HL-60/S4 (cell line): ENCODE data around the gene PDE4D.

Experiments
- in situ Hi-C: fragments of 300-500 bp; cut with MboI; formaldehyde crosslinking; loops from 2 replicates; pipeline ENCODE4 v1.14.3; 2022; ENCODE audit warnings: low sequenced_read_pairs

Gene PDE4D

DNA sequence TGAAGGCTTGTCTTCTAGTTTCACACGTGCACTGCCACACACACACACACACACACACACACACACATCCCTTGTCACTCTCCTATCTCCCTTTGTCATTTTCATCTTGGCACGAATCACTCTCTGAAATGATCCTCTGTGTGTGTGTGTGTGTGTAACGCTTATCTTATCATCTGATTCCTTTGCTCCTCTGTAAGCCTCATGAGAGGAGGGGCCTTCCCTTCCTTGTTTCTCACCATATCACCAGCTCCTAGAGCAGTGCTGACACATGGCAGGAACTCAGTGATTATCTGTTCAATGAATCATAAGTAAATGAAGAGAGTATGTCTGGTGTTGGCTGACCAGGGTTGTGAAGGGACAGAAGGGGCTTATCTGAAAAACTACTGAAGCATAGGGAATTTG lies 53.3 kb downstream of the PDE4D start:
- in situ Hi-C loops, result no loop called here

DNA sequence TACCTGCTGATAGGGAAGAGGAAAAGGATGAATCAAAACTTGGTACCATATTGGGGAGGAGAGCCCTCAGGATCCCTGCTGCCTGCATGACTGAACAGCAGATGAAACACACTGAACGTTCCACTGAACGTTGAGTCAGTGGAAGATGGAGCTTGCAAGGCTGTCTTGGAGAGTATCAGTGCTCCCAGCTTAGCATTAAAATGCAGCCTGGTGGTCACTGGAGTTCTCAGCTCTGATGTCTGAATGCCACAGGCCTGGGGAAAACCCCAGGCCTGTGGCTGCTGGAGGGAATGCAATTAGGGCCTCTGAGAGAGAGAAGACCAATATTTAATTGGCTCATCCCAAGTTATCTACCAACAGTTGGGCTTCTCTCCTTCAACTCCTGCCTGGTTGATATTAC lies 54.5 kb downstream of the PDE4D start:
- in situ Hi-C loops, result no loop called here

DNA sequence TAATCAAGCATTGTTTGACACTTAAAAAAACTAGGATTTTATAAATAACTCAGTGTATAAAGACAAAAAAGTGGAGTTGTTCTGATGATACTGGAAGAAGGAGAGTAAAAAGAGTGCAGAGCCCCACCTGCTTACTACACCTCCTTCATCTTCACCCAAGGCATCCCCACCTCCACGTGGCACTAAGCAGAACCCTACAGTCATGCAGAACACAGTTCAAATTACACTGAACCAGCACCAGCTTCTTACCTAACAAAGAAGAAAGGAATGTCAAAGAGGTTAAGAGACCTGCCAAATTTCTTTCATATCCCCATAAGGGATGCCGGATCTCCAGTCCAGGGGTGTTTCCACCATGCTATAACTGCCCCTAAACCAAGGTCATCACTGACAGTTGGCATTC lies 55.5 kb downstream of the PDE4D start:
- in situ Hi-C loops, result no loop called here

DNA sequence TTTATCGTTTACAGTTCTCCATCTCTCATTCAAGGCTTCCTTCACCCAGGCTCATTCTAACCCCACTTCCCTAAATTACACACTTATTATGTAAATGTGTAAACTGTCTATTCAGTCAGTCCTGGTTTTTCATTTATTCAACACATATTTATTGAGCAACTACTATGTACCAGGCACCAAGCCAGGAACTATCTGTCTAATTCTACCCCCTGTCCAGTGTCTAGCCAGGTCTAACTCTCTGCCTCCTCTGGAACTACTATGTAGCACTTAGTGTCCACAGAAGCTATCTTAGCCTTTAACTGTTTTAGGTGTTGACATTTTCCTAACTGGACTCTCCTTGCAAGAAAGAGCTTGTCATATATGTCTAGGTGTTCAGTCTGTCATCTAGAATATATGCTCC lies 56.5 kb downstream of the PDE4D start:
- in situ Hi-C loops, result no loop called here

DNA sequence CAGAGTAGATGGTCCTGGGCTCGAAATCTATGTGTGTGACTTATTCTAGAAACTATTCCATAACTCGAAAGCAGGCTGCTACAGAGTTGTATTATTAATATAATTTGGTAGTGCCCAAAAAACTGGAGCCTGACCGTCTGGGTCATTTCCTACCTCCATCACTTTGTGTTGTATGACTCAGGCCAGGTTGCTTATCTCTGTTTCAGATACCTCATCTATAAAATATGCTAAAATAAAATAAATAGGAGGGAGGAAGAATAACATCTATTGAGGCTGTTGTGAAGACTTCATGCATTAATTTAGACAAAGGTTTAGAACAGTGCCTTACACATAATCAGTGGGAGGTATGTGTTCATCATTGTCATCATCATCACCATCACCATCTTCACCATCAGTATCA lies 57.7 kb downstream of the PDE4D start:
- in situ Hi-C loops, result no loop called here

DNA sequence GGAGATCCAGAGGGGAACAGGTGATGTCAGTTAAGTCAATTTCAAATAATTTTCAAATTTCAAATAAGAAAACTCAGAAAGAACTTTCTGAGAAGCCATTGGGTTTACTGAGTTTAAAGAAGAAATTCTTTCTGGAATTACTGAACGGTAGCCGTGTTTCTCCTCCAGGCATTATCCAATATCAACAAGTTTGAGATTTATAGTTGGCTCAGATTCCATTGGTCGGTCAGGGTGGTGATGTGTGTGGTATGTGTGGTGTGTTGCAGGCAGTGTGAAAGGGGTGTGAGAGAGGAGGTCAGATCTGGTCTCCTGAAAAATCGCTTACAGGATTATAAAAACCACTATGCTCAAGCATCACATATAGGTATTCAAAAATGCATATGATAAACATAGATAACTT lies 60.1 kb downstream of the PDE4D start:
- in situ Hi-C loops, result no loop called here

DNA sequence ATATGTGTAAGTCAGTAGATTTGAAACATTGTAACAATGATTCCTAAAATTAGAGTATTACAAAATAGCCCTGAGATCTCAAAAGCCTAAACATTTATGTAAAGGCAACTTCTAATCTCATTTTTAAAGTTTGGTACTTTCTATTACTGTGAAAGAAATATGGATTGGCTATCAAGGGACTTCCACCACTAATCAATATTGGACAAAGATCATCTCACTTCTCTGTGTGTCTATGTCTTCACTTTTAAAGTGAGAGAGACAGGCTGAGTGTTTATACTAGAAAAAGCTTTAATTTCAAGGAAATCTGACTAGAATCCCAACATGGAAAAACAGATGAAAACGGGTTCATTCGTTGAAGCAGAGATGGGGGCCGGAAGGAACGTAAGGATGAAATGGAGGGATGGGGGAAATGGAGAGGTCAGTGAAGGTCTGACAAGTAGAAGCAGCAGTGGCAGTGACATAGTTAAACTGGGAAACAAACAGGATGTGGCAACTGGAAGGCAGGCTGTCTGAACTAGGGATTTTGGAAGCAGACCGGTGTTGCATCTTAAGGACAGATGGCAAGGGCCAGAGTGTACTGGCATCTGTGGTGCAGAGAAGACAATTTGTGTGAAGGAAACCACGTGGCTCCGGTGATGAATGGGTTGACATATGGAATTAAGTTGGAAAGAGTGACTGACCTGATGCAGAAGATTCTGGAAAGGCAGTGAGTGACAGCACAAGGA lies 60.8 kb downstream of the PDE4D start:
- in situ Hi-C loops, result no loop called here

DNA sequence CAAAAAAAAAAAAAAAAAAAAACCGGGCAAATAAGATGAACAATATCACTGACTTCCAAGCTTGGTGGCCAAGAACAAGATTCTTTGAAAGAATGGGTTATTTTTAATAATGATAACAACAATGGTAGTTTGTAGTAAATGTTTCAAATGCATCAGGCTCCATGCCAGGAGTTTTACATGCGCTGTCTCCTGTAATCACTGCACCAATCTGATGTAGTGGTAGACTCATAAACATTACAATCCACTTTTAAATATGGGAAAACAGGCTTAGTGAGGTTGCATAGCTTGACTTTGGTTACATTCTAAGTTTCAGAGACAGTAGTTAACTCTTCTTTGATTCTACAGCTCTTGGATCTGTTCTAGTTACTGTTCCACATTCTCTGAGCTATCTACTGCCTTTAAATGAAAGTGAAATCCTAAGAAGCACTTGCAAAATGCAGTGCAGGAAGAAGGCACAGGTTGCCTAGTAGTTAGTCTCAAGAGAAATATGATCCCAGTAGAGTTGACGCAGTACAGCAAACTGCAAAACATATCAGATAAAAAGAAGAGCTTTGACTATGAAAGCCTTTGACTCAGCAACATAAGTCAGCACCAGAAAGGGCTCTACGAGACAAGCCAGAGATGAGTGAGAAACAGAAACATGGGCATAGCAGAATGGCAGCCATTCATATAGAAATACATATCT lies 62.1 kb downstream of the PDE4D start:
- in situ Hi-C loops, result no loop called here

DNA sequence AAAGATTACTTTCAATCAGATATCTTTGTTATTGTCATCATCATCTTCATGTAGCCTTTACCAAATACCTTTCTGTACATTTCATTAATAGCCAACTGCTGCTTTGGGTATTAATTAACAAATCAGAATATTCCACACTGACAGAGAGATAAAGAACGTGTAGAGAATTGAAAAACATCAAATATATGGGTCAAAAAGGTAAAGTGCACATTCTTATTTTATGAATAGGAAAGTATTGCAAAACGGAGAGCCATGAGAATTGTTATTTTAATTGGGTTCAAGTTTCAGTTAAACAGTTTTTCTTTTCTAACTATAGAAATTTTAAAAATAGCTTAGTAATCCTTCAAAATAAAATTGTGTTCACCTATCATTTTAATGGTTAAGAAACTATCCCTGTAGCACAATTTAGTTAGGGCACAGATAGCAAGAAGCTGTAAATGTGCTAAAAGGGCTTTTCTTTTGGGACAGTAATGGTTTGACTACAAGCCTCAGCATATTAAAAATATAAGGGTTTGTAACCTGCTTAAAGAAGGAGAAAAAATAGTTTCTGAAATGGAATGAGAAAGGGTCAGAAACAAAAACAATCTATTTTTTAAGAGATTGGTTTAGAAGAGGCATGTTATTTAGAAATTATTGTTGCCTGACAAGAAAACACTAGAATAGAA lies 62.9 kb downstream of the PDE4D start:
- in situ Hi-C loops, result no loop called here

DNA sequence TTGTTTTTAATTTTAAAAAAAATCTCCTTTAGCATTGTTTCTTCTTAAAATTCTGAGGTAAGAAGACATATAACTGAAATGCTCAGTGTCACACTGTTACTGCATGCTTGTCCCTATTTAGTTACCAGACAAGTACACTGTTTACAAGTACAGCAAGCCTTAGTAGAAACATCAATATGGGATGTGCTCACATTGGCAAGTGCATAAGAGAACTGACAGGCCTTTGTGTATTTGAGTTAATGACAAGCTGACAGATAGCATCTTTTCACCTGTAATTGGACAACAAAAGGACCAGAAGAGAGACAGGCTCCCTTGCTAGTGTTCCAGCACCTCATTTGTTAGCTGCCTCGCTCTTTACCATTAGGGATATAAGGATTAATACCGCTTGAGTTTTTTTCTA lies 63.6 kb downstream of the PDE4D start:
- in situ Hi-C loops, result no loop called here

DNA sequence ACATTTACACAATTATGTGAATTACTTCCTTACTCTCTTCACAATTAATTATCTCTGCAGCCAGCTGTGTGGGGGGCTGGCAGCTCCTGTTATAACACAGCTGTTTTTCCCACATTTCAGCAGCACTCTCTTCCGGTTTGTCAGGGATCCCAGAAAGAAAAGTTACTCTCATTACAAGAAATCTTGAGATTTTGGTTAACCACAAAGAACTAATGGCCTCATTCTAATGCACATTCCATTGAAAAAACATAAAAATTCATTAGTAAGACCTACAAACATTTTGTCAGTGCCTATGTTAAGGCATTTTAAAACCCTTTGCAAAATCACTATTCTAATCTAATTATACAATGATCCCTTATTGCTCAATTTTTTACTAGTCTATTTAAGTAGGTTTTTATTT lies 64.1 kb downstream of the PDE4D start:
- in situ Hi-C loops, result no loop called here

DNA sequence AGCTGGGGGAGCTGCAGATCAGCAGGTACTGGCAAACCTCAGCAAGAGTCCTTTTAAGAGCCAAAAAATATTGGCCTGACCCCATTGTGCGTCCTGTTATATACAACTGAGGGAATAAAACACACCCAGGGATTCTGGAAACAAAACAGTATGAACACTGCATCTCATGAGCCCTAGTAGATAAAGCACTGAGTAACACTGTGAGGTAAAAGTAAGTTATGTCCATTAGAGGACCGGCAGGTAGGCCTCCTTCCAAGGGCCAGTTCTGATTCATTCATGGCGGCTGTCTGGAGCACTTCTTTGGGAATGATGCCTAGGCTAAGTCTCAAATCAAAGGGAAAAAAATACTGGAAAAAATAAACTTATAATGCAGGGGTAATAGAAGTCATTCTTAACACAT lies 64.9 kb downstream of the PDE4D start:
- in situ Hi-C loops, result no loop called here

DNA sequence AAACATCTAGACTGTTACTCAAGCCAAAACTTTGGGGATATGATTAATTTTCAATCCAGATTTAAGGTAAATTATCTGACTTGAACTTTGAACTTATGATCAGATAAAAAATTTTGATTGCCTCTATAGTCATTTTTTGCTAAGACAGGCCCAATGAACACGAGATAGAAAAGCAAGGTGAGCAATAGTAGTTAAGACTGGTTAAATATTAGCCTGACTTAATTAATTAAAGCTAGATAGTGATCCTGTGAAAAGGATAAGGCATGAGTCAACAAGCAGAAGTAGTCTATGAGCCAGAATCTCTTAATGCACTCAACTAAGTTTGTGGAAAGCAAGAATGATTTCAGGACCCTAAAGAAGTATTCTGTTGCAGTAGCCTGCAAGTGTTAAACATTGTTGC lies 66.5 kb downstream of the PDE4D start:
- in situ Hi-C loops, result no loop called here

DNA sequence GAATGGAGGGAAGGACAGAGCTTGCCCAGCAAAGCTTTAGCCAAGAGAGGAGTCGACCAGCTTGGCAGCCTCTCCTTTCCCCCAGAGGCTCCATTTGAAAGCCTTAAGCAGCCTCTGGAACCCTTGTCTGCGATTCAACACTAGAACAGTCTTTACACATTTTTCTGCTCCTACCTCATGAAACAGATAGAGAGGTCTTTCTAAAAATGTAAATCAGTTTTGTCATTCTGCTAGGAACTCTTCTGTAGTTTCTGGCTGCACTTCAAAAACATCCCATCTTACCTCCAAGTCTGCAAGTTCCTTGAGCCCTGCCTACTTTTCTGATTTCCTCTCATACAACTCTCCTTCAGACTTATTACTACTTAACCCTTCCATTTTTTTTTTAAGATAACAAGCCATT lies 70.1 kb downstream of the PDE4D start:
- in situ Hi-C loops, result loop anchor here (25.0 kb wide), 3 partner anchors 464 to 839 kb away; no protein-coding TSS in a partner anchor

DNA sequence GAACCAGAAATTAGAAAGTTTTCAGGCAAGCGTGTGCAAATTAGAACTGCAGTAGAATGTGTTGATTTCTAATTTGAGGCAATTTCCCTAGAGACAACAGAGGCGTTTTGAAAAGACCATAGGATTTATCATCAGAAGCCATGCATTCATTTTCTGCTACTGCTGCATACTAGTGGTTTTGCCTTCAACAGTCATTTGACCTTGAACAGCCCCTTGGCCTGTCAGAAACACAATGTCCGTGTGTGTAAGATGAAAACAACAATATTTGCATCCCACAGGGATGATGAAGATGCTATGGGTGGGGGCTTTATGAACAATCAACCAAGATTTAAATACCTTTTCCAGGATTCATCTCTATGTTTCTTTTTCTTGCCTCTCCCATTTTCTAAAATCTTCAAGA lies 73.7 kb downstream of the PDE4D start:
- in situ Hi-C loops, result loop anchor here (25.0 kb wide), 3 partner anchors 467 to 842 kb away; no protein-coding TSS in a partner anchor

DNA sequence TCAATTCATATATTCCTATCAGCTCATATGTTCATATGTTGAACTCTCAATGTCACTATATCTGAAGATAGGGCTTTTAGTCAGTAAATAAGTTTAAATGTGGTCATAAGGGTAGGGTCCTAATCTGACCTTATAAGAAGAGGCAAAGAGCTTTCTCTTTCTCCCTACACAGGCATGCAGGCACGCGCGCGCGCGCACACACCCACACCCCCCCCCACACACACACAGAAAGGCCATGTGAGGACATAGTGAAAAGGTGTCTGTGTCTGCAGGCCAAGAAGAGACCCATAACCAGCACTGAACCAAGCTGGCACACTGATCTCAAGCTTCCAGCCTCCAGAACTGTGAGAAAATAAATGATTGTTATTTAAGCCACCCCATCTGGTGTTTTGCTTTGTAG lies 76.0 kb downstream of the PDE4D start:
- in situ Hi-C loops, result loop anchor here (25.0 kb wide), 3 partner anchors 470 to 845 kb away; no protein-coding TSS in a partner anchor

DNA sequence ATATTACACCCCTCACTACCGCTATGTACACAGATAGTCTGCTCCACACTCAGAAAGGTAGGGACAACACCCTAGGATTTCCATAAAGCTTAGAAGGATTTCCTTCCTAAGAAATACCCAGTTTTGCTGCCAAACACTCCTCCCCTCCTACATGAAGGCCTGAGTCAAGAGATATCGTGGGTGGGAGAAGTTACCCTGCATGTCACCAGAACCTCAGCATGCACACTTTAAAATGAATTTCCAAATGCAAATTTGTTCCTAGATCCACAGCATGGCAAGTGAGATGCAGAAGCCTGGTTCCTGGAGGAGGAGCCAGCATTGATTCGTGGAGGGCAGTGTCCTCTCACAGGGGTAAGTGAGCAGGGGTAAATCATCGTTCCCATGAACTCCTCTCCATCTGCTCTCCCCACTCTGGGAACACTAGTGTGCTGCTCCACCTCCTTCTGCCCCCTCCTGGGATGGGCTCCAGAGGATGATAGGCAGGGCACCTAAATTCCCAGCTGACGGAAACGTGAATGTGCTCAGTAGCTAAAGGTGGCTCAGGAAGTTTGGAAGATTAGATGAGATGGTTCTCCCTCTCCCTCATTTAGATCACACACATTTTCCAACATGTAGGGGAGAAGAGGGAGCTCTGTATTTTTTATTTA lies 76.7 kb downstream of the PDE4D start:
- in situ Hi-C loops, result loop anchor here (25.0 kb wide), 3 partner anchors 471 to 846 kb away; no protein-coding TSS in a partner anchor

DNA sequence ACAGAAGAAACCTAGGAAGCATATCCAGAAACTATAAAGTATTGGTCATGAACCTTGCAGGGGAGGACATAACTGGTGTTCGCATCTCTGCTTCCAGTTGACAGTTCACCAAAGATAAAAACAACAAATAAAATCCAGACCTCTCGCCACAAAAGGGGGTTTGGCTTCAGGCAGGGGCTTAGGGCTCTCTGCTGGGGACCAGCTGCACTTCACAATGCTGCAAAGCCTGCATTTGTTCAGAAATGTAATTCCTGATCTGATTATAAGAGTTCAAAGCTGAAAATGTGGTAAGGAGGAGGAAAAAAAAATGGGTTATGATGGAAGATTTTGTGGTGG lies 79.0 kb downstream of the PDE4D start:
- in situ Hi-C loops, result loop anchor here (25.0 kb wide), 3 partner anchors 473 to 848 kb away; no protein-coding TSS in a partner anchor

DNA sequence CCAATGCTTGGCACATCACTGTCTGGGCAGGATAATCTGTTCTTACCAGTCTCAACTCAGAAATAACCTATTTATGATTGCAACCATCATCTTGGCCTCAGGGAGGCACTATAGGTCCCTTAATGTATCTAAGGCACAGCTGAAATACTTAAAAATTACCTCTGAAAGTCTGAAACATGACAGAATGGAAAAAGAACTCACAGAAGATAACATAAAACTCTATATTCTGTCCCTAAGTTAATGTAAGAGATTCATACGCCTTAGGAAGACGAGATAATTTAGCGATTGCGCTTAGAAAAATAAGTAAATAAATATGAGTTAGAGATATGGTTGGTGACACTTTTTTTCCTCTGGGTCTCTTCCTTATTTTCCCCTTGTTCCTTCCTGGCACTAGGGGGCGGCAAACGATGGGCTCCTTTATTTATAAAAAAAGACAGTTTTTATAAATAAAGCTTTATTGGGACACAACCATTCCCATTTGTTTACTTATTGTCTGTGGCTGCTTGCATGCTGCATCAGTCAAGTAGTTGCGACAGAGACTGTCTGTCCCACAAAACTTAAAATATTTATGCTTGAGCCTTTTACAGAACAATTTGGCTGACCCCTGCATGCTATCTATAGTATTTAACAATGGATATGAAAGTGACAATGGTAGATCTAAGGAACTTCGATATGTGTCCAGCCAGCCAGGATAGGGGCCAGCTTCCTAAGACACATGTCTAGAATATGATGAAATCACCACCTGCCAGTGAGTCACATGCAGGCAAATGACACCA lies 79.6 kb downstream of the PDE4D start:
- in situ Hi-C loops, result loop anchor here (25.0 kb wide), 3 partner anchors 473 to 848 kb away; no protein-coding TSS in a partner anchor

DNA sequence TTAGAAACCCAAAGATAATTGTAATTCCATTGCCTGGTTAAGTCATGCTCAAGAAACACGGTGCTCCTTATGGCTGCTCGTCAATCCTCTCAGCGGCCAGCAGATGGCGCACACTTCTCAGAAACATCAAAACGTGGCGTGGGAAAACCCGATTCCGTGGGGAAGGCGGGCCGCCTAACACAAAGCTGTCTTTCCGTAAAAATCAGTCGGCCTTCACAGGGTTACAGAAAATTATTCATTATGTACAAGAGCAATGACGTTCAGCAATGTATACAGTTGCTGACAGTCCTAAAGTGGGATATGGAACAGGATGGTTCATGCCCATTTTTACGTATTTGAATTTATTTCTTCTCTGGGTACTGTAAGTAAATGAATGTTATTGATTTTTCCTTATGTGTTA lies 83.5 kb downstream of the PDE4D start:
- in situ Hi-C loops, result loop anchor here (25.0 kb wide), 3 partner anchors 477 to 852 kb away; no protein-coding TSS in a partner anchor
